ENCODE data around the gene UVSSA.
"Not testable (repeated sequence)": the region's sequence is repeated elsewhere in the genome, so short reads cannot be mapped to it uniquely, and the experiment has no call there.

UVSSA gene

DNA sequence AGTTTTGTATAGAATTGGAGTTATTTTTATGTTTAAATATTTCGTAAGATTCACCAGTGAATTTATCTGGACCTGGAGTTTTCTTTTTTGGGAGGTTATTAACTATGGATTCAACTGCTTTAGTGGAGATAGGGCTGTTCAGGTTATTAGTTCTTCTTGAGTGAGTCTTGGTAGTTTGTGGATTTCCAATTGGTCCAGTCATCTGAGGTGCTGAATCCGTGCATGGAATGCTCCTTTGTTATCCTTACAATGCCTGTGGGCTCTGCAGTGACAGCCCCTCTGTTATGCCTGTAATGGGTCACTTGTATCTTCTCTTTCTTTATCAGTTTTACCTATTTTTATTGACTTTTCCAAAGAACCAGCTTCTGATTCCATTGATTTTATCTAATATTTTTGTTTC lies 74.6 kb downstream of the UVSSA start:
- no peak for DNase-seq (ENCODE audit: low read depth in 2 of 2)

DNA sequence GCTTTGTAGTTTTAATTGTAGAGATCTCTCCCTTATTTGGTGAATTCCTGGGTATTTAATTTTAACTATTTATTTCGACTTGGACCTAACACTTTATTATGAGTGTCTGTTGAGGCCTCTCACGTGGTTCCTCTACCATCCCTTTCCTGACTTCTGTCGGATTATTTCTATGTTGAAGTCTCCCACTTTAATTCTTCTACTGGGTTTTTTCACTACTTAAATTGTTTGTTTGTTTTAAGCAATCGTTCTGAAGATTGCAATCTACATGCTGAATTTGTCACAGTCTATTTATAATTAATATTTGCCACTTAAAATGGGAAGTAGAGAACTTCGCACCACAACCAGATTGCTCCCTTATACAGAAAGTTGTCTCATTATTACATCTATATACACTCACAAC lies 80.0 kb downstream of the UVSSA start:
- DNase-seq (ENCODE audit: low read depth in 2 of 2) = no peak

DNA sequence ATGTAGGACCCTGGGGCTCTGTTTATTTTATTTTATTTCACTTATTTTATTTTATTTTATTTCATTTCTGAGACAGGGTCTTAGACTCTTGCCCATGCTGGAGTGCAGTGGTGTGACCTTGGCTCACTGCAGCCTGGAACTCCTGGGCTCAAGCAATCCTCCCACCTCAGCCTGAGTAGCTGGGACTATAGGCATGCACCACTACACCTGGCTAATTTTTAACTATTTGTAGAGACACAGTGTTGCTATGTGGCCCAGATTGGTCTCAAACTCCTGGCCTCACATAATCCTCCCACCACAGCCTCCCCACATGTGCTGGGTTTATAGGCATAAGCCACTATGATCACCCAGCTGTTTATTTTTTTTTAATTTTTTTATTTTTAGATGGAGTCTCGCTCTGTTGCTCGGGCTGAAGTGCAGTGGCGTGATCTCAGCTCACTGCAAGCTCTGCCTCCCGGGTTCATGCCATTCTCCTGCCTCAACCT lies 96.7 kb downstream of the UVSSA start:
- DNase-seq (ENCODE audit: low read depth in 2 of 2) = not testable (repeated sequence)
